Heart right ventricle (tissue), 16 donors: ENCODE data around the gene APMAP. TPM values are rescaled to one million over a fixed set of nuclear protein-coding genes. Genes with fewer than 3 reads are reported as not detected.

ENCODE experiments used
- ATAC-seq, 8 donors: fragments of 200-7000 bp; cut with Tn5 transposase; one replicate each; pipeline ENCODE4 v1.9.1; 2020; ENCODE audit warnings: mild to moderate bottlenecking in 8 of 8, moderate library complexity in 8 of 8, moderate number of reproducible peaks in 1 of 8
- DNase-seq, 2 donors: peaks; one replicate each; pipeline ENCODE4 v3.0.0-alpha.2; 2020
- H3K27ac ChIP-seq, 10 donors: fragments of 200-600 bp; sonication (generic) in 2 of 10; one replicate each; pipeline versions ENCODE4 v1.5.0 to v1.8.0; 2020 to 2022; ENCODE audit warnings: mild to moderate bottlenecking in 3 of 10
- H3K27me3 ChIP-seq, 7 donors: fragments of 200-600 bp; one replicate each; pipeline ENCODE4 v1.8.0; 2021 to 2022; ENCODE audit warnings: mild to moderate bottlenecking in 2 of 7
- H3K36me3 ChIP-seq, 9 donors: fragments of 200-600 bp; sonication (generic) in 1 of 9; one replicate each; pipeline versions ENCODE4 v1.5.0 to v1.8.0; 2020 to 2022; ENCODE audit warnings: mild to moderate bottlenecking in 2 of 9
- H3K4me1 ChIP-seq, 9 donors: fragments of 200-600 bp; sonication (generic) in 1 of 9; one replicate each; pipeline versions ENCODE4 v1.5.0 to v1.8.0; 2020 to 2022; ENCODE audit warnings: mild to moderate bottlenecking in 4 of 9
- H3K4me3 ChIP-seq, 10 donors: fragments of 200-600 bp; sonication (generic) in 2 of 10; one replicate each; pipeline versions ENCODE4 v1.5.0 to v1.8.0; 2020 to 2022; ENCODE audit warnings: mild to moderate bottlenecking in 7 of 10, moderate library complexity in 2 of 10
- H3K9me3 ChIP-seq, 11 donors: fragments of 200-600 bp in 10 of 11; sonication (generic) in 2 of 11; one replicate each; pipeline versions ENCODE4 v1.5.0 to v1.8.0; 2013 to 2022; ENCODE audit warnings: mild to moderate bottlenecking in 2 of 11, control low read depth in 1 of 11, moderate library complexity in 1 of 11
- WGBS, 2 donors: extraction: QIAGEN DNeasy Blood & Tissue Kit; methylation state at CpG; one replicate each; pipeline ENCODE4 v1.1.7; 2013; ENCODE audit warnings: inconsistent platforms in 1 of 2; 5-methylcytosine and 5-hydroxymethylcytosine counted together
- intact Hi-C, 10 donors: fragments of 100-400 bp; cut with DNase I; formaldehyde crosslinking; loops; one replicate each; pipeline versions ENCODE4 v1.11.1 to v1.14.2; 2022
- polyA plus RNA-seq, 2 donors: library from polyadenylated mRNA; stranded (reverse); fragments of 200-250 nt; gene quantifications; one replicate each; pipeline ENCODE4 v1.2.3, GENCODE V29; 2013
- total RNA-seq, 10 donors: library from RNA; stranded (reverse); fragmentation: NEBNext Ultra II Directional in 3 of 10; extraction: Animal tissue kit (Norgen Biotek cat#: 25700) in 3 of 10; gene quantifications; one replicate each; pipeline versions ENCODE4 v1.2.1 to v1.2.4, GENCODE V29; 2021 to 2023
- TF ChIP-seq, protein P1 (sequence below), 9 donors: fragments of 200-600 bp; sonication (generic) in 2 of 9; IDR thresholded peaks; one replicate each; pipeline versions ENCODE4 v1.5.0 to v1.8.0; 2021 to 2022; ENCODE audit warnings: antibody characterized with exemption in 9 of 9, mild to moderate bottlenecking in 5 of 9, moderate library complexity in 1 of 9
- donor health status: Arrhythmogenic right ventricular cardiomyopathy.
- donor health status: ischemic (EF 13 %, LVEDD 7.1; RV severe dilation, severe dysfunction).
- donor health status: healthy with polysubstance abuse.
- donor health status: DM: no; HTN: yes; CAD: no.
- donor health status: DM: no; HTN: no; CAD: no.
- donor health status: ischemic (EF 25% LVEDD 6.9; RV normal size, moderate dysfunction).
- donor health status: ischemic (EF 25% LVEDD 5.7; RV mildly dilated, moderate dysfunction).
- donor health status: healthy.
- donor health status: DM: yes; HTN: yes; CAD: no.
- donor health status: Ischemic cardiomyopathy.
- donor health status: ischemic (EF 35%, LVEDD 5.7; RV mildly dilated, moderate dysfunction).
- donor health status: nonischemic (EF 11% LVEDD 7.7; RV severe dilation, severe dysfunction).
- donor health status: DM: yes; HTN: yes; CAD: no.
- donor health status: PGD.
- donor health status: ischemic (EF 29% LVEDD 5.4; RV normal size, mild dysfunction).
- donor health status: nonischemic (EF 23%, LVEDD 6.1; RV moderate dilation, normal function).

Gene APMAP
- total and polyA plus RNA-seq, 12 donors = 15.3 to 48.5 (median 33.1) TPM

DNA sequence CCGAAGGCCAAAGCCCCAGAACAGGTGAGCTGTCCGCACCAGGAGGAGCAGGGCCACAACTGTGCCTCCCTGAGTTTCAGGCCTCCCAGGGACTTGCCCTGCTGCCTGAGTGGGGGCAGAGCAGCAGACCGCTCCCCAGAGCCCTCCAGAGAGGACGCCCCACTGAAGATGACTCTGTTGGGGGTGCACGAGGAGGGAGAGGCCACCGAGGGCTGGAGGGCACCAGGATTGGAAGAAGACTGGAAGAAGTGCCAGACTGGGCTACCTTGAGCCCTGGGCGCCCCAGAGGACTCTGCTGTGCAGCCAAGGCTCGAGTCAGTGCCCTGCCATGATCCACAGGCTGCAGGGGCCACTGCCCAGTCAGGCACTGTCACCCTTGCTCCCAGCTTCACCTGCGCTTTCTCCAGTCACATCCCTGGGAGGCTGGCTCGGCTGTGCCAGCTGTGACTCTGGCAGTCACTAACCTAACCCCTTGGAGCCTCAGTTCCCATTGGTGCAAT lies 32.2 kb downstream of the APMAP start:
- WGBS, 2 donors = 93 to 96% methylated on average over 10 of the region's 10 CpGs
- intact Hi-C loops = no loop called here
- Histone ChIP-seq H3K9me3 (no peaks in the 10 kb centered on the region), H3K36me3 (peaks cover 0 to 94% (median 9%) of the 10 kb centered on the region in 9 donors), H3K27ac (peak overlapping the region in 1 of 10 donors; percentile 81), H3K27me3 (no peaks in the 10 kb centered on the region), H3K4me1 (no peaks in the 10 kb centered on the region), H3K4me3 (no peak overlapping the region)
- ATAC-seq (no peak), DNase-seq (no peak)
- TF ChIP-seq, protein P1, sequence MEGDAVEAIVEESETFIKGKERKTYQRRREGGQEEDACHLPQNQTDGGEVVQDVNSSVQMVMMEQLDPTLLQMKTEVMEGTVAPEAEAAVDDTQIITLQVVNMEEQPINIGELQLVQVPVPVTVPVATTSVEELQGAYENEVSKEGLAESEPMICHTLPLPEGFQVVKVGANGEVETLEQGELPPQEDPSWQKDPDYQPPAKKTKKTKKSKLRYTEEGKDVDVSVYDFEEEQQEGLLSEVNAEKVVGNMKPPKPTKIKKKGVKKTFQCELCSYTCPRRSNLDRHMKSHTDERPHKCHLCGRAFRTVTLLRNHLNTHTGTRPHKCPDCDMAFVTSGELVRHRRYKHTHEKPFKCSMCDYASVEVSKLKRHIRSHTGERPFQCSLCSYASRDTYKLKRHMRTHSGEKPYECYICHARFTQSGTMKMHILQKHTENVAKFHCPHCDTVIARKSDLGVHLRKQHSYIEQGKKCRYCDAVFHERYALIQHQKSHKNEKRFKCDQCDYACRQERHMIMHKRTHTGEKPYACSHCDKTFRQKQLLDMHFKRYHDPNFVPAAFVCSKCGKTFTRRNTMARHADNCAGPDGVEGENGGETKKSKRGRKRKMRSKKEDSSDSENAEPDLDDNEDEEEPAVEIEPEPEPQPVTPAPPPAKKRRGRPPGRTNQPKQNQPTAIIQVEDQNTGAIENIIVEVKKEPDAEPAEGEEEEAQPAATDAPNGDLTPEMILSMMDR (IDR thresholded peaks at IDR 0.05) = no peak

DNA sequence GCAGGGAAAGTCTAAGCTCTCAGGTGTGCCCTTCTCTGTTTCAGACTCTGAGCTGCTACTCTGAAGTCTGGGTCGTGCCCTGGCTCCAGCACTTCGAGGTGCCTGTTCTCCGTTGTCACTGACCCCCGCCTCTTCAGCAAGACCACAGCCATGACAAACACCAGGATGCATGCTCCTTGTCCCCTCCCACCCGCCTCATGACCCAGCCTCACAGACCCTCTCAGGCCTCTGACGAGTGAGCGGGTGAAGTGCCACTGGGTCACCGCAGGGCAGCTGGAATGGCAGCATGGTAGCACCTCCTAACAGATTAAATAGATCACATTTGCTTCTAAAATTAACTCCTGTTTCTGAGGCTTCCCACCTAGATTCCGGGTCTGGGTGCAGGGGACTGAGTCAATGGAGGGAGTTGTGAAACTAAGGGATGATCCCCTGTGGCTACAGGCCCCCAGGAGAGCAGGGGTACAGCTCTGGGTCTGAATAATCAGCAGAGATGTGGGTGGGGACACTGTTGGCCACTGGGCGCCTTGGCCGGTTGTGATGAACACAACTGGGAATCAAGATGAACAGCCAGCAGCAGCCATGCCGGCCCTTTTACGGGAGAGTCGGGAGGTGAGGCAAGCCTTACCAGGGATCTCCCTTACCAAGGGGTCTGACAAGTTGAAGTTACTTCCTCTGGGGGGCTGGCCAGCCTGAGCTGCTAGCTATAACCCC lies 32.8 kb downstream of the APMAP start:
- no peak for ATAC-seq
- peaks cover 0 to 88% (median 9%) of the 10 kb centered on the region in 9 donors for H3K36me3 ChIP-seq

DNA sequence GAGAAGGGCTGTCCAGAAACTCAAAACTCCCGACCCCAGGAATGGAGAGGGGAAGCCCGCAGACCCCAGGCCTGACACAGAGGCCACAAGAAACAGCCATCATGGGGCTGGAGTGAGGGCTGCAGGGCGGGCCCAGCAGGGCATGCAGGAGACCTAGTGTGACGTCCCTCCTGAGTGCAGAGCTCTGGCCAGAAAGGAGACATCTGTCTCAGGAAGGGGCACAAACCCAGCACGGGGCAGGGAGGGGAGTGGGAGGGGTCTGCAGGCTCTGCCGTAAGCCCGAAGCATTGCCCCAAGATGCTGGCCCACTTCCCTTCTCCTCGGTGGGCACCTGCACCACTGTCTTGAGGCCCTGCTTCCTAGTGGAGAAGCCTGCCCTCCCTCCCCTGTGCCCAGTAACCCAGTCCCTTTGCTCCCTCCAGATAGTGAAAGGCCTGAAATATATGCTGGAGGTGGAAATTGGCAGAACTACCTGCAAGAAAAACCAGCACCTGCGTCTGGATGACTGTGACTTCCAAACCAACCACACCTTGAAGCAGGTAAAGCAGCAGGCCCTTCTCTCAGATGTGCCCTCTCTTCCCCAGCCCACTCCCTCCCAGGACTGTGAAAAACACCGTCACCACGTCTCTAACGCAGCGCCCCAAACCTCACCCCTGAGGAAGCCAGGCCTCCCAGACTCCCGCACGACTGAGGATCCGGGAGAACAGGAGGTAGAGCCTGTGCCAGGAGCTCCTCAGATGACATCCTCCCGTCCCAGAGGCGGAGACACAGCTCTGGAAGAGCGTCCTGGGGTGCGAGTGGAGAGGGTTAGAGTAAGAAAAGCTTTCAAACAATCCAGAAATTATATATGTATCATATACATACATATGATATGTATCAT lies 33.8 kb downstream of the APMAP start:
- no peak overlapping the region for H3K27ac ChIP-seq
- no peak overlapping the region for H3K4me3 ChIP-seq
- no peaks in the 10 kb centered on the region for H3K9me3 ChIP-seq
- WGBS, 2 donors = 83 to 84% methylated on average over 20 of the region's 20 CpGs
- H3K36me3 ChIP-seq = peaks cover 0 to 85% (median 9%) of the 10 kb centered on the region in 9 donors
- H3K27me3 ChIP-seq = no peaks in the 10 kb centered on the region
- TF ChIP-seq, protein P1 (IDR thresholded peaks at IDR 0.05) = no peak
- intact Hi-C loops = no loop called here
- H3K4me1 ChIP-seq = peaks cover 0 to 15% (median 0%) of the 10 kb centered on the region in 9 donors
- DNase-seq (no peak), ATAC-seq (no peak)

More for the DNA sequence above, 32.8 kb downstream of the APMAP start:
- no peaks in the 10 kb centered on the region for H3K9me3 ChIP-seq
- WGBS, 2 donors = 82% methylated on average over 14 of the region's 14 CpGs
- TF ChIP-seq, protein P1 (IDR thresholded peaks at IDR 0.05) = no peak
- no peak for DNase-seq
- peaks cover 0 to 5% (median 0%) of the 10 kb centered on the region in 9 donors for H3K4me1 ChIP-seq
- H3K27me3 ChIP-seq = no peaks in the 10 kb centered on the region
- intact Hi-C loops = no loop called here
- peak overlapping the region in 1 of 10 donors; percentile 81 for H3K27ac ChIP-seq
- no peak overlapping the region for H3K4me3 ChIP-seq

DNA sequence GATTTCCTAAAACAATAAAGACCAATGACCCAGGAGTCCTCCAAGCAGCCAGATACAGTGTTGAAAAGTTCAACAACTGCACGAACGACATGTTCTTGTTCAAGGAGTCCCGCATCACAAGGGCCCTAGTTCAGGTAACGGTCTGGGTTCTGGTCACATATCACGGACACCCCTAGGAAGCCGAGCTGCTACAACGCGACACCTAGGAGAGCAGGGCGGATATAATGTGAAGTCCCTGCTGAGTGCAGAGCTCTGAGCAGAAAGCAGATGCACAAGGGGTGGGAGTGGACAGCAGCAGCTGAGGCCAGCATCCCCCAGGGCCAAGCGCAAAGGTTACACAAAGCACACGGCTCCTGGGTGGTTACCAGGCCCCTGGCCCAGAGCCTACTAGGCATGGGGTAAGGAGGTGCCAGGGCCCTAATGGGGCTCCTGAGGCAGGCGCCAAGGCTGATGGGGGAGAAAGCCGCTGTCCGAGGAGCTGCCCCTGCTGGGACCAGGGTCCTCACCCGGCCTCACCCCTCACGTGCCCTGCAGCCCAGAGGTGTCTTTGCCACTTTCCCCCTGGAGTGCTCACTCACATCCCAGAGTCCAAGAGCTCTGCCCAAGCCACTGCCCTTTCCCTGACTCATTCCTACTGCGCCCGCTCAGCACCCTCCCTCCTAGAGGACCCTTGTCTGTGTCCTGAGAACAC lies 35.1 kb downstream of the APMAP start:
- Histone ChIP-seq H3K4me1 (peaks cover 0 to 25% (median 0%) of the 10 kb centered on the region in 9 donors), H3K36me3 (peaks cover 0 to 72% (median 0%) of the 10 kb centered on the region in 9 donors), H3K4me3 (no peak overlapping the region), H3K9me3 (no peaks in the 10 kb centered on the region), H3K27me3 (no peaks in the 10 kb centered on the region), H3K27ac (no peak overlapping the region)
- 94% methylated on average over 18 of the region's 18 CpGs for WGBS, 2 donors
- TF ChIP-seq, protein P1 (IDR thresholded peaks at IDR 0.05) = no peak
- ATAC-seq (peak in 1 of 8 donors; percentile 6), DNase-seq (no peak)
- intact Hi-C loops = no loop called here
